Activated gamma-delta T cell (primary cell): ENCODE measurements around the gene TMEM201.

Source experiments
- DNase-seq: peaks from one replicate; lab custom pipeline; 2025; lab: John Stamatoyannopoulos, UW

The TMEM201 gene

GRCh38 chr1:9600861-9601834, 12.4 kb downstream of the TMEM201 start:
- no peak for DNase-seq

DNA sequence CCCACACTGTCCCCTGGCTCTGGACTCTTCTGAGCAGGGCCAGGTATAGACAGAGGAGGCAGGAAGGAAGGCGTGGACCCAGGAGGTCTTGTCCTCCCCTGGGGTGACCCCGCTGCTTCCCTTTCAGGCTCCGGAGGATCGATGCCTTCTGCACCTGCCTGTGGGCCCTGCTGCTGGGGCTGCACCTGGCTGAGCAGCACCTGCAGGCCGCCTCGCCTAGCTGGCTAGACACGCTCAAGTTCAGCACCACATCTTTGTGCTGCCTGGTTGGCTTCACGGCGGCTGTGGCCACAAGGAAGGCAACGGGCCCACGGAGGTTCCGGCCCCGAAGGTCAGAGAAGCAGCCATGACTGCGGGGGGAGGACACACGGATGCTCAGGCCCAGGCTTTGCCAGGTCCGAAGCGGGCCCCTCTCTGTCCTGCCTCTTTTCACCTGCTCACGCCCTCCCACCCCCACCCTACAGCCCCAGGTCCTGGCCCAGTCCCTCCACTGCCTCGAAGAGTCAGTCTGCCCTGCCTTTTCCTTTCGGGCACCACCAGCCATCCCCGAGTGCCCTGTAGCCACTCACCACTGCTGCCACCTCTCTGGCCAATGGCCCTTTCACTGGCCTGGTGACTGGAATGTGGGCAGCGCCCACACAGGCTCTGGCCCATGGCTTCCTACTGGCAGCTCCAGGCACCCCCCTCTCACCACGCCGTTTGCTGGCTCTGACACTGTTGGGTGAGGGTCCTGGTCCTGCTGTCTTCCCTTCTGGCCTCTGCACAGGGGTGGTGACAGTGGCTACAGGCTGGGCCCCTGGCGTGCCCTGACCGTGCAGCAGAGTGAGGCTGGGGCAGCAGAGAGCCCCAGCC, 13.5 kb downstream of the TMEM201 start:
- DNase-seq = no peak

DNA sequence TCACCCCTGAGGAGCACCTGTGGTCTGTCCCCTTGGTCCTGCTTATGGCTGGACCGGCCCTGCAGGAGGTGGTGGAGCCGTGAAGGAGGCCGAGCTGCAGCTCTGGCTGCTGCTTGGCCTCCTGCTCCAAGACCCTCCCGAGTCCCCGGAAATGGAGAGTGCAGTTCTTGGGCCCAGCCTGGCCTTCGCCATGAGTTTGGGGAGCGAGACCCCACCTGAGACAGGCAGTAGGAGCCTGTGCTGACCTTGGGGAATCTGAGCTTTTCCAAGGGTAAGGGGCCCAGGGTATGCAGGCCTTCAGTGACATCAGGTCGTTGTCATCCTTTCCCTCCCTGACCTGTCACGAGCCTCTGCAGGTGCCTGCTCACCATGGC, 14.1 kb downstream of the TMEM201 start:
- DNase-seq = no peak

- no peak for DNase-seq
These were observed 14.6 kb downstream of the TMEM201 start for GRCh38 chr1:9603307-9603706.

DNA sequence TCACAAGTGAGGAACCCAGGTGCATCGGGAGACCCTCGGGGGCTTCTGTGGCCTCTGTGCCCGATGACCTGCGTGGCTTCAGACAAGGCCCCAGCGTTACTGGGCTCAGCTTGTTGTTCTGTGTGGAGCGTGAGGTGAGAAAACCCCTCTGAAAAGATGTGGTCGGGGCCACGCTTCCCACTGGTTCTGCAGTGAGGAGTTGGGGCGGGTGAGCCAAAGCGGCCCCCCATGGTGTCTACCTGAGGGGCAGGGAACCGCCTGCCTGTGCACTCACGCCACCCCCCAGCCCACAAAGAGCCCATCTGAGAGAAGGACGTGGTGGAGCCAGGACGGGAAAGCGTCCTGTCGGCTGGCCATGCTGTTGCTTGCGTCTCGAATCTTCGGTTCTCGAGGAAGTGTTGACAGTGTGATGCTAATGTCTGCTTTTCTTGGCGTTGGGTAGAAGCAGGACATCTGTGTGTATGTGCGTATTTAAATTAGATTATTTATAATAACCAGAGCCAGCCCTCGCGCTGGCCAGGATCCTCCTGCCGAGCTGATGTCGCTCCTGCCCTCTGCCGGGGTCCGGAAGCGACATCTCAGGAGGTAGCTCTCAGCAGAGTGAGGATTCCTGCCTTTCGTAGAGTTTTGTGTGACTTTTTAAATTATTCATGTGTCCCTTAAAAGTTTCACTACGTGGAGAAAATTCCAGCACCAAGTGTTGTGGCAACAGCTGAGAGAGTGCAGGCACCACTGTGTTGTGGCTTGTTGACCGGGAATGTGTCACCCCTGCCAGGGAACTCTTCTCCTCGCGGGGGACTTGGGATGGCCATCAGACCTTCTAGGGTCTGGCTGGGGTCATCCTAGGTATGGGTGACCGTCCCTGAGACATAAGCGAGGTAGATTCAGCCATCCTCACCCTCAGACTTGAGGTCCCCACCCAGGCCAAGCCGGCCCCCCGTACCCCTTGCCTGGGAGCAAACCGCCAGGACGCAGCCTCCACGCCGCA, 15.3 kb downstream of the TMEM201 start:
- no peak for DNase-seq

DNA sequence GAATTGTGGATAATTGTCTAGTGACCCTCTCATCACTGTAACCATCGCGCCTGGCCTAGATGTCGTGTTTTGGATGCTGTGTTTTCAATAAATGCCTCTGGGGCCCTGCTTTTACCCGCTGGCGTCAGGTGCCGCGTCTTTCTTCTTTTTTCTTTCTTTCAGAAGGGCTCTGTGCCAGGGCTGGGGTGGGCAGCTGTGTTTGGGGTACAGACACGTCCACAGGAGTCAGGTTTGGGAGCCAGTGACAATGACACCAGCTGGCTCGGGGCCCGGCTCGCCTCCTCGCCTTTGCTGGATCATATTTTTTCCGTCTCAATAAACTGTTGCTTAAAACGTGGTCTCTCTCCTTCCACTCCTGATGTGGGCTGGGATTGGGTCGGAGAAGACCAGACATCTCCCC, 16.1 kb downstream of the TMEM201 start:
- no peak for DNase-seq

GRCh38 chr1:9605946-9606455, 17.3 kb downstream of the TMEM201 start:
- no peak for DNase-seq

DNA sequence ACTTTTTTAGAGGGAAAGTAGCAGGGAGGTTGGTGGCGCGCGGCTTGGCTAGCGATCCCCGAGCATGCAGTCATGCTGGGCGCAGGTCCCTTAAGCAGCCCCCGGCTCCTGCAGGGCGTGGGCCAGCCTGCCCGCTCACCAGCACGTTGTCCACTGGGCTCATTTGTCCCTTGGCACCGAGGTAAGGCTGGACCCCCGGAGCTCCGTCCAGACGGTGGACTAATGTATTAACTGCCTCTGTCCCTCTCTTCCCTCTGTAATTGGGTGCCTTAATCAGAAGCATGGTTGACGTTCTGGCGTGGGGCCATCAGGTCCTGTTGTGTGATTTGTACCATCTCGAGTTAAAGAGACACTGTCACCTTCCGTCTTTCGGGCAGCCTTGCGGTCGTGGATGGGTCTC, 17.7 kb downstream of the TMEM201 start:
- DNase-seq = no peak

GRCh38 chr1:9606948-9607347, 18.2 kb downstream of the TMEM201 start:
- DNase-seq = no peak

DNA sequence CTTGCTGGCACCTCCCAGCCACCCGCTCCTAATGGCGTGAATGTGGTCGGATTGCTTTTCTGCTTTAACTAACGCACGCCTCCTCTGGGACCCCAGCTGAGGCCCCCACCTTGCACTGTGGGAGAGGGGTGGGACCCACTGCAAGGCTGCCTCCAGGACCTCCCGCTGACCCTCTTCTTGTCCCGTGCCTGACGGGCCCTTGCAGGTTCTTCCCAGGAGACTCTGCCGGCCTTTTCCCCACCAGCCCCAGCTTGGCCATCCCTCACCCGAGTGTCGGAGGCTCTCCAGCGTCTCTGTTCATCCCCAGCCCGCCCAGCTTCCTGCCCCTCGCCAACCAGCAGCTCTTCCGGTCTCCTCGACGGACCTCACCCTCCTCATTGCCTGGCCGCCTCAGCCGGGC, 18.6 kb downstream of the TMEM201 start:
- no peak for DNase-seq

GRCh38 chr1:9609998-9610397, 21.3 kb downstream of the TMEM201 start:
- no peak for DNase-seq

- DNase-seq = no peak
These were observed 21.8 kb downstream of the TMEM201 start for GRCh38 chr1:9610548-9610947.

DNA sequence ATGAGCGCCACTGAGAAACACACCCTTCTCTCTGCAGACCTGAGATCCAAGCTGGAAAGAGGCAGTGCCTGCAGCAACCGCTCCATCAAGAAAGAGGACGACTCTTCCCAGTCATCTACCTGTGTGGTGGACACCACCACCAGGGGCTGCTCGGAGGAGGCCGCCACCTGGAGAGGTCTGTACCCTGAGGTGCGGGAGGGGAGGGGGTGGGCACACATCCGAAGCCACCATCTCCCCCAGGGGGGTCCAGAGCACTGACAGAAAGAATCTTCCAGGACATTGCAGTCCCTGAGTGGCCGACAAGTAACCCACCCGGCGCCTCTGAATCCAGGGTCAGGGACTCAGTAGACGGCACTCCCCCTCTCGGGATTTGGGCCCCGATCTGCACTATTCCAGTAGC, 23.0 kb downstream of the TMEM201 start:
- DNase-seq = no peak

- no peak for DNase-seq
These were observed 23.6 kb downstream of the TMEM201 start for GRCh38 chr1:9612162-9612845.

- no peak for DNase-seq
These were observed 24.3 kb downstream of the TMEM201 start for GRCh38 chr1:9612871-9613624.

GRCh38 chr1:9613625-9614299, 25.1 kb downstream of the TMEM201 start:
- DNase-seq = no peak

DNA sequence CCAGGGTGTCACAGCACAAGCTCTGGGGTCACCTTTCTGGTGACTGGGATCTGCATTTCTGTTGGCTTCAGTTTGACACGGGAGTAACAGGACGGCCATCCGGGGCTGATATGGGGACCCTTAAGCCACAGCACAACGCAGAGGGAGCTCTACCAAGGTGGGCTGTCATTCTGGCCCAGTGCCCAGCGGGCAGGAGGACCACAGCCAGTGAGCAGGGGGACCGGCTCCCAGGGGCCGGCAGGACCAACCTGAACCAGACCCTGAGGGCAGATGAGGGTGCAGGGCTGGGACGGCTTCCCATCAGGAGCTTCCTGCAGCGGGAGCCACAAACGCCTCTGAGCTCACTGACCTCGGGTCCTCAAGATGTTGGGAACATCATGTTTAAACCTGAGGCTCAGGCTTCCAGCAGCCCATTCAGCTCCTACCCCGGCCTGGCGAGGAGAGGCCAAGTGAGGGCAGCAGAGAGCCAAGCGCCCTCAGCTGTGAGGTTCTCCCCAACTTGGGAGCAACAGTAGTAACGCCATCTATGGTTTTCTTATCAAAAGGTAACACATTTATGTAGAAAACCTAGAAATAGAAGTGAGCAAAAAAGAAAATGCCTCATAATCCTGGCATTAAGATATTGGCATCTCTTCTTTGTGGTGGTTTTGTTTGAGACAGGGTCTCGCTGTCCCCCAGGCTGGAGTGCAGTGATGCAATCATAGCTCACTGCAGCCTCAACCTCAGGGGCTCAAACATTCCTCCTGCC, 26.8 kb downstream of the TMEM201 start:
- DNase-seq = no peak

DNA sequence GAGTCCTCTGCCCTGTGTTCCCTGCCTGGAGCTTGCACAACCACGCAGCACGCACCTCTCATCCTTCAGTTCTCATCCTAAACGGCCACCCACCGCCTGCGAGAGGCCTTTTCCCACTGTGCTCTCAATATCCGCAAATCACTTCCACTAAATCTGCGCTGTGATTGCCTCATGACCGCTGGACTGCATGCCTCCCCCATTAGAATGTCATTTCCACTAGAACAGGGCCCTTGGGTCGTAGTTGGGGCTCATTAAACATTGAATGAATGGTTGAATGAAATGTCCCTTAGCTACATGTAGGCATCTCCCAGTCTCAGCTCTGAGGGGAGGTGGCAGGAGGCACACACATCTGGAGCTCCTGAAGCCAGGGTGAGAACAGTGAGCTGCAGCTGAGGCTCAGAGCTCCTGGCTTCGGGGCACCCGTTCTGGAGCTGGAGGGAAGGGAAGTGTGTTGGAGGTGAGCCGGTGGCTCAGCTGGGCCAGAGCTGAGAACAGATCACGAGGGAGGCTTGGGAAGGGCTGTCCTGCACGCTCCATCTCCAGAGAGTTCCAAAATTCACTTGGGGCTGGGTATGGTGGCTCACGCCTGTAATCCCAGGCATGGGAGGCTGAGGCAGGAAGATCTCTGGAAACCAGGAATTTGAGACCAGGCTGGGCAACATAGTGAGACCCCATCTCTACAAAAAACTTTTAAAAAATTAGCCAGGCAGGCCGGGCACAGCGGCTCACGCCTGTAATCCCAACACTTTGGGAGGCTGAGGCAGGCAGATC, 30.4 kb downstream of the TMEM201 start:
- no peak for DNase-seq
